Body of pancreas (tissue), 4 donors: ENCODE measurements around the gene TMEM266.

ENCODE experiments used
- POLR2A ChIP-seq, 3 donors: fragments of 450-650 bp; IDR thresholded peaks; one replicate each; pipeline ENCODE4 v1.6.1; 2016; ENCODE audit warnings: antibody characterized with exemption in 3 of 3, mild to moderate bottlenecking in 2 of 3
- TF ChIP-seq, protein P1 (sequence below), 7 experiments: fragments of 450-650 bp in 4 of 7; fragments of 200-600 bp in 3 of 7; sonication (generic) in 3 of 7; IDR thresholded peaks; one replicate each; pipeline ENCODE4 v1.5.1; 2016 to 2019; ENCODE audit warnings: antibody characterized with exemption in 7 of 7

DNA sequence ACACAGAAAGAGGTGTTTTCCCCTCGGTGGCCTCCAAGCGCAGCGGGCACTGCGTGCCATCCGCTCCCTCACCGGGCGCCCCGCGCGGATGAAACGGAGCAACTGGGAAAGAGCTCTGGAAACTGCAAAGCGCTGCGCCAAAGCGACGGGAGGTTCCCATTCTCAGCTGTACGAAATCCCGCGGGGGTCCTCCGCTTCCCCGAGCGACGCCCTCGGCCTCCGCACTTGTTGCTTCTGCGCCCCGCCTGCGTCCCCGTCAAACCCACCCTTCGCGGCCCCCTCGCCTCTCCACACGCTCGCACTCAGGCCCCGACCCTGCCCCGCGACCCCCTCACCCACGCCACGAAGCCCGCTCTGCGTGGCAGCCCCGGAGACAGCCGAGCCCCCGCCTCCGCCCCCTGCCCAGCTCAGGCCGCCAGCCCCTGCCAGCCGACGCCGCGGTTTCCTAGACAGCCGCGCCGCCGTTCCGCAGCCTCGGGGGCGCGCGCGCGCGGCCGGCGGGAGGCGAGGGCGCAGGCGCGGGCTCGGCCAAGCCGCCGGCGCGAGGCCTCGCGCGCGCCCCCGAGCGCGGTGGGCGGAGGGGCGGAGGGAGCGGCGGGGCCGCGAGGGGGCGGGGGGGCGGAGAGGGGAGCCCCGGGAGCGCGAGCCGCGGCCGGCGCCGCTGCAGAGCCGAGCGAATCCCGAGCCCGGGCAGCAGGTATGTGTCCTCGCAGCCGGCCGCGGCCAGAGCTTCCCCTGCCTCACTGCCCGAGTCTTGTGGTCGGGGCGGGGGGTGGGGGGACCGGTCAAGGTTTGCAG is at the start of gene TMEM266:
- TF ChIP-seq, protein P1, sequence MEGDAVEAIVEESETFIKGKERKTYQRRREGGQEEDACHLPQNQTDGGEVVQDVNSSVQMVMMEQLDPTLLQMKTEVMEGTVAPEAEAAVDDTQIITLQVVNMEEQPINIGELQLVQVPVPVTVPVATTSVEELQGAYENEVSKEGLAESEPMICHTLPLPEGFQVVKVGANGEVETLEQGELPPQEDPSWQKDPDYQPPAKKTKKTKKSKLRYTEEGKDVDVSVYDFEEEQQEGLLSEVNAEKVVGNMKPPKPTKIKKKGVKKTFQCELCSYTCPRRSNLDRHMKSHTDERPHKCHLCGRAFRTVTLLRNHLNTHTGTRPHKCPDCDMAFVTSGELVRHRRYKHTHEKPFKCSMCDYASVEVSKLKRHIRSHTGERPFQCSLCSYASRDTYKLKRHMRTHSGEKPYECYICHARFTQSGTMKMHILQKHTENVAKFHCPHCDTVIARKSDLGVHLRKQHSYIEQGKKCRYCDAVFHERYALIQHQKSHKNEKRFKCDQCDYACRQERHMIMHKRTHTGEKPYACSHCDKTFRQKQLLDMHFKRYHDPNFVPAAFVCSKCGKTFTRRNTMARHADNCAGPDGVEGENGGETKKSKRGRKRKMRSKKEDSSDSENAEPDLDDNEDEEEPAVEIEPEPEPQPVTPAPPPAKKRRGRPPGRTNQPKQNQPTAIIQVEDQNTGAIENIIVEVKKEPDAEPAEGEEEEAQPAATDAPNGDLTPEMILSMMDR (IDR thresholded peaks at IDR 0.05): no peak
- peak in 2 of 3 donors; percentile 36 to 41 for TF ChIP-seq POLR2A (IDR thresholded peaks at IDR 0.05)
